ENCODE measurements around the gene ZNF587B.

GRCh38 chr19:57786286-57786685, 43.8 kb upstream of the ZNF587B start:
- TF ChIP-seq EZH2phosphoT487 (IDR thresholded peaks at IDR 0.05; ENCODE audit: insufficient read depth, low read depth) (no peak), EZH2 (IDR thresholded peaks at IDR 0.05; ENCODE audit: insufficient read depth, poor library complexity, severe bottlenecking) (no peak)

All from GM23248 (cell line).